ENCODE data around the gene PLAA.
A peak's percentile ranks its signal among the peaks of the same experiment; 100 is the strongest.

PLAA gene

GRCh38 chr9:26971721-26972120, 24.7 kb upstream of the PLAA start:
- DNase-seq (ENCODE audit: low read depth): no peak
- no peak for TF ChIP-seq CTCF (IDR thresholded peaks at IDR 0.05; ENCODE audit: low read depth, low read length, missing control alignments)
- H3K4me3 ChIP-seq (ENCODE audit: low read depth, low read length): no peak overlapping the region

GRCh38 chr9:26956860-26957233, 9.8 kb upstream of the PLAA start:
- DNase-seq (ENCODE audit: low read depth): no peak
- peak overlapping the region; percentile 57 for H3K4me3 ChIP-seq (ENCODE audit: low read depth, low read length)
- no peak for TF ChIP-seq CTCF (IDR thresholded peaks at IDR 0.05; ENCODE audit: low read depth, low read length, missing control alignments)

- no peak for TF ChIP-seq CTCF (IDR thresholded peaks at IDR 0.05; ENCODE audit: low read depth, low read length, missing control alignments)
- DNase-seq (ENCODE audit: low read depth): peak; percentile 91
- H3K4me3 ChIP-seq (ENCODE audit: low read depth, low read length): peak within 1 kb of the TSS; percentile 57
Measured at GRCh38 chr9:26955921-26956859, 9.1 kb upstream of the PLAA start, which contains the start of gene IFT74. TSS of gene IFT74 (plus strand) at chr9:26956412. CDS start at chr9:26961968, 5,556 bp downstream.

GRCh38 chr9:26955222-26955903, 8.3 kb upstream of the PLAA start:
- peak overlapping the region; percentile 57 for H3K4me3 ChIP-seq (ENCODE audit: low read depth, low read length)
- no peak for DNase-seq (ENCODE audit: low read depth)
- TF ChIP-seq CTCF (IDR thresholded peaks at IDR 0.05; ENCODE audit: low read depth, low read length, missing control alignments): no peak

- DNase-seq (ENCODE audit: low read depth): no peak
- no peak for TF ChIP-seq CTCF (IDR thresholded peaks at IDR 0.05; ENCODE audit: low read depth, low read length, missing control alignments)
- H3K4me3 ChIP-seq (ENCODE audit: low read depth, low read length): no peak overlapping the region
Measured at GRCh38 chr9:26954050-26954508, 7.0 kb upstream of the PLAA start.

GRCh38 chr9:26951794-26952193, 4.8 kb upstream of the PLAA start:
- TF ChIP-seq CTCF (IDR thresholded peaks at IDR 0.05; ENCODE audit: low read depth, low read length, missing control alignments): no peak
- H3K4me3 ChIP-seq (ENCODE audit: low read depth, low read length): no peak overlapping the region
- no peak for DNase-seq (ENCODE audit: low read depth)

All from GM12864 (cell line).